AG04450 (cell line): ENCODE results near the gene FCGR3B. TPM values are rescaled to one million over a fixed set of nuclear protein-coding genes. Genes with fewer than 3 reads are reported as not detected.
"Not testable (repeated sequence)": the region's sequence is repeated elsewhere in the genome, so short reads cannot be mapped to it uniquely, and the experiment has no call there.

ENCODE experiments used
- CTCF ChIA-PET: fragments of 300-600, 350-600 bp; formaldehyde crosslinking; extraction: SDS; loops from one replicate; lab custom pipeline; 2022; ENCODE audit warnings: antibody characterized with exemption, inconsistent platforms; lab: Charles Lee
- POLR2A ChIA-PET: fragments of 350-600 bp; formaldehyde crosslinking; extraction: SDS; loops from one replicate; lab custom pipeline; 2021; ENCODE audit warnings: antibody characterized with exemption, inconsistent platforms; lab: Yijun Ruan, JAX
- DNase-seq: peaks from one replicate; pipeline ENCODE4 v3.0.0-alpha.2; 2011; ENCODE audit warnings: low read depth, low spot score
- H3K27ac ChIP-seq: one replicate; pipeline ENCODE4 v1.5.1; 2012; ENCODE audit warnings: low read depth, low read length, control low read depth
- H3K27me3 ChIP-seq: one replicate; pipeline ENCODE4 v1.6.0; 2012; ENCODE audit warnings: low read length; ENCODE audit not compliant: control insufficient read depth, insufficient read depth
- H3K4me3 ChIP-seq: 2 replicates; pipeline ENCODE4 v1.5.1; 2011; ENCODE audit warnings: mild to moderate bottlenecking, low read depth, low read length, control low read depth
- H3K9me3 ChIP-seq: 2 replicates; pipeline ENCODE4 v1.5.1; 2012; ENCODE audit warnings: low read length; ENCODE audit not compliant: control insufficient read depth, insufficient read depth
- polyA plus RNA-seq: library from polyadenylated mRNA; depleted of rRNA; stranded (reverse); fragments of >200 nt; gene quantifications from 2 replicates; pipeline ENCODE4 v1.2.3, GENCODE V29; 2011; rRNA removed

The FCGR3B gene
- polyA plus RNA-seq, 1 experiment = not detected

- CTCF ChIA-PET, POLR2A ChIA-PET, H3K27ac ChIP-seq, H3K9me3 ChIP-seq, H3K4me3 ChIP-seq, H3K27me3 ChIP-seq, DNase-seq: not testable (repeated sequence)
Observed at GRCh38 chr1:161582882-161583281, 48.1 kb downstream of the FCGR3B start.

- H3K27me3 ChIP-seq, H3K9me3 ChIP-seq, CTCF ChIA-PET, H3K4me3 ChIP-seq, DNase-seq, H3K27ac ChIP-seq, POLR2A ChIA-PET: not testable (repeated sequence)
Observed at GRCh38 chr1:161580879-161581537, 50.0 kb downstream of the FCGR3B start.

GRCh38 chr1:161579856-161580507 is 51.0 kb downstream of the FCGR3B start:
- H3K4me3 ChIP-seq, H3K27me3 ChIP-seq, H3K9me3 ChIP-seq, DNase-seq, H3K27ac ChIP-seq, CTCF ChIA-PET, POLR2A ChIA-PET: not testable (repeated sequence)

- DNase-seq, H3K27ac ChIP-seq, H3K27me3 ChIP-seq, CTCF ChIA-PET, H3K4me3 ChIP-seq, H3K9me3 ChIP-seq, POLR2A ChIA-PET: not testable (repeated sequence)
Observed at GRCh38 chr1:161576676-161577075, 54.3 kb downstream of the FCGR3B start.

Other genes starting within 250 kb of the FCGR3B start
- 2.0 and 2.3 TPM in 2 replicates for gene FCGR2A, start 125.7 kb downstream of the FCGR3B start, polyA plus RNA-seq
- gene HSPA6, start 106.6 kb downstream of the FCGR3B start, polyA plus RNA-seq = 0.27 and 0.63 TPM in 2 replicates
- gene FCGR3A, start 81.4 kb downstream of the FCGR3B start, polyA plus RNA-seq = not detected in 2 replicates
- not detected in 2 replicates for gene FCGR2B, start 32.0 kb upstream of the FCGR3B start, polyA plus RNA-seq
- gene FCRLA, start 76.1 kb upstream of the FCGR3B start, polyA plus RNA-seq = 0.12 and 0.15 TPM in 2 replicates
- gene FCRLB, start 90.4 kb upstream of the FCGR3B start, polyA plus RNA-seq = 0.48 TPM in 2 replicates
- gene DUSP12, start 118.6 kb upstream of the FCGR3B start, polyA plus RNA-seq = 34.9 and 41.1 TPM in 2 replicates
- 27.2 and 33.6 TPM in 2 replicates for gene ATF6, start 135.1 kb upstream of the FCGR3B start, polyA plus RNA-seq